Central memory CD8-positive, alpha-beta T cell (primary cell): ENCODE data around the gene ZSCAN21.

ENCODE experiments used
- ATAC-seq: fragments of 150-1000 bp; cut with Tn5 transposase; replicated peaks from 2 replicates; pipeline ENCODE4 v1.10.0; 2022; ENCODE audit warnings: mild to moderate bottlenecking, moderate FRiP score, moderate number of reproducible peaks; ENCODE audit not compliant: poor library complexity, severe bottlenecking; ENCODE audit errors: extremely low read depth
- DNase-seq, 2 donors: peaks; one replicate each; pipeline ENCODE4 v3.0.0; 2021; ENCODE audit warnings: low spot score in 2 of 2
- H3K27ac Mint-ChIP-seq: one replicate; pipeline ENCODE4 v1.8.0; 2022; ENCODE audit warnings: low read depth, mild to moderate bottlenecking, moderate library complexity, mixed read lengths
- H3K27me3 Mint-ChIP-seq: one replicate; pipeline ENCODE4 v1.8.0; 2022; ENCODE audit warnings: mixed read lengths
- H3K36me3 Mint-ChIP-seq: one replicate; pipeline ENCODE4 v1.8.0; 2022; ENCODE audit warnings: mild to moderate bottlenecking, moderate library complexity, mixed read lengths; ENCODE audit not compliant: insufficient read depth
- H3K4me1 Mint-ChIP-seq: one replicate; pipeline ENCODE4 v1.8.0; 2022; ENCODE audit warnings: mixed read lengths
- H3K4me3 Mint-ChIP-seq: one replicate; pipeline ENCODE4 v1.8.0; 2022; ENCODE audit warnings: mild to moderate bottlenecking, moderate library complexity, mixed read lengths
- H3K9me3 Mint-ChIP-seq: one replicate; pipeline ENCODE4 v1.8.0; 2022; ENCODE audit warnings: mixed read lengths

The ZSCAN21 gene

GRCh38 chr7:100069991-100070390 is 20.4 kb downstream of the ZSCAN21 start:
- H3K9me3 Mint-ChIP-seq, result peaks cover 16% of the 10 kb centered on the region
- DNase-seq, result no peak
- ATAC-seq, result no peak
- no peaks in the 10 kb centered on the region for H3K27me3 Mint-ChIP-seq
- H3K27ac Mint-ChIP-seq, result no peak overlapping the region
- no peak overlapping the region for H3K4me3 Mint-ChIP-seq
- no peaks in the 10 kb centered on the region for H3K4me1 Mint-ChIP-seq
- H3K36me3 Mint-ChIP-seq, result peaks cover 35% of the 10 kb centered on the region

DNA sequence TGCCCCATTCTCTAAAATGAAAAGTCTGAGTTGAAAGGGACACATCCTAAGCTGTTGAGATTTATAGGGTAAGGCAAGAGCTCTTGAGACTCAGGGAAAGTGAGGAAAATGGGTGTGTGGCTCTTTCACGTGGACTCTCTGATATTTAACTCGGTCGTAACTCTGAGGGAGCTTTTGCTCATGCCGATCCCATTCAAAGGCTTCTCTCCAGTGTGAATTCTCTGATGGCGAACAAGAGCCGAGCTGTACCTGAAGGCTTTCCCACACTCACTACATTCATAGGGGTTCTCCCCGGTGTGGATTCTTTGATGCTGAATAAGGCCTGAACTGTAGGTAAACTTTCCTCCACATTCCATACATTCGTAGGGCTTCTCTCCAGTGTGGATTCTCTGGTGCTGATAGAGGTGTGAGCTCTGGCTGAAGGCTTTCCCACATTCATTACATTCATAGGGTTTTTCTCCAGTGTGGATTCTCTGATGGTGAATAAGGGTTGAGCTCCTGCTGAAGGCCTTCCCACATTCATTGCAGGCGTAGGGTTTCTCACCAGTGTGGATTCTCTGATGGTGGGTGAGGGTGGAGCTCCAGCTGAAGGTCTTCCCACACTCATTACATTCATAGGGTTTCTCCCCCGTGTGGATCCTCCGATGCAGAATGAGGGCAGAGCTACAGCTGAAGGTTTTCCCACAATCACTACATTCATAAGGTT is 21.6 kb downstream of the ZSCAN21 start:
- Mint-ChIP-seq H3K36me3 (peaks cover 46% of the 10 kb centered on the region), H3K27ac (no peak overlapping the region), H3K4me3 (no peak overlapping the region), H3K4me1 (peaks cover 7% of the 10 kb centered on the region), H3K9me3 (peaks cover 16% of the 10 kb centered on the region), H3K27me3 (no peaks in the 10 kb centered on the region)
- ATAC-seq, result no peak
- no peak for DNase-seq

DNA sequence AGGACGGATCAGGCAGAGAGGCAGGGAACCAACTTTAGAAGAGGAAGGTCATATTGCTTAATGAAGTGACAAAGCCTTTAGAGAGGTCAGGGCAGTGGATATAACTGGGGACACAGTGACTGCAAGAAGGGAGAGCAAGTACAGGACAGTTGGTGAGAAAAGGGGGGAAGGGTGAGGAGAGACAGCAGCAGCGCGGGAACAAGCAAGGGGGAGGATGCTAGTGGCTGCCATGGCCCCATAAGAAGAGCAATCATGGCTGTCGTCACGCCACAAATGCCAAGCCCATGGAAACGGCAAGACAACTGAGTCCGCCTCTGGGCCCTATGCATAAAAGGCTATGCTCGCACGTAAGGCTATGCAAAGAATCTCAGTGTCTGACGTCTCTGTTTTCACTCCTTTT is 22.9 kb downstream of the ZSCAN21 start:
- peaks cover 56% of the 10 kb centered on the region for H3K36me3 Mint-ChIP-seq
- DNase-seq (no peak), ATAC-seq (no peak)
- H3K4me3 Mint-ChIP-seq, result no peak overlapping the region
- peaks cover 16% of the 10 kb centered on the region for H3K9me3 Mint-ChIP-seq
- no peaks in the 10 kb centered on the region for H3K27me3 Mint-ChIP-seq
- H3K27ac Mint-ChIP-seq, result no peak overlapping the region
- H3K4me1 Mint-ChIP-seq, result peaks cover 7% of the 10 kb centered on the region

- DNase-seq (no peak), ATAC-seq (no peak)
- peaks cover 16% of the 10 kb centered on the region for H3K9me3 Mint-ChIP-seq
- no peak overlapping the region for H3K4me3 Mint-ChIP-seq
- no peak overlapping the region for H3K27ac Mint-ChIP-seq
- H3K27me3 Mint-ChIP-seq, result no peaks in the 10 kb centered on the region
- H3K4me1 Mint-ChIP-seq, result peaks cover 13% of the 10 kb centered on the region
- H3K36me3 Mint-ChIP-seq, result peaks cover 68% of the 10 kb centered on the region
Observed at GRCh38 chr7:100074841-100075240, 25.3 kb downstream of the ZSCAN21 start.

- no peak for DNase-seq
- ATAC-seq, result no peak
- Mint-ChIP-seq H3K4me1 (peaks cover 18% of the 10 kb centered on the region), H3K36me3 (peaks cover 66% of the 10 kb centered on the region), H3K4me3 (no peak overlapping the region), H3K27me3 (no peaks in the 10 kb centered on the region), H3K27ac (no peak overlapping the region), H3K9me3 (peaks cover 16% of the 10 kb centered on the region)
Observed at GRCh38 chr7:100075418-100075817, 25.8 kb downstream of the ZSCAN21 start.

DNA sequence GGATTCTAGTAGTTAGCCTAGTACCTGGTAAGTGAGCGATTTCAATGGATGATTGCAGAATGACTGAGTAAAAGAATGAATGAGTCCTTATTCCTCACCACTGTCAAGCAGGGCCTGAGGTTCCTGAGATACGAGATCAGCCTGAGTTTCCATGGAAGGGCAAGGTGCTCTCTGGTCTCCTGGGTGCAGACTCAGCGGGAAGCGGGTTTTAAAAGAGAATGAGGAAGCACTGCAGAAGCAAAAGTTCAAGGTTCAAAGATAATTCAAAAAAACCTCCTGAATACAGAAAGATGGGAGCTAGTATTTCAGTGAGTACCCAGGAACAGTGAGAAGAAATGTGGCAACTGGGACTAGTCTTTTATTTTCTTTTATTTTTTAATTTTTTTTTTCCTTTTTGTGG is 27.6 kb downstream of the ZSCAN21 start:
- H3K9me3 Mint-ChIP-seq, result peaks cover 4% of the 10 kb centered on the region
- no peak for DNase-seq
- H3K27me3 Mint-ChIP-seq, result no peaks in the 10 kb centered on the region
- peaks cover 57% of the 10 kb centered on the region for H3K36me3 Mint-ChIP-seq
- H3K4me3 Mint-ChIP-seq, result no peak overlapping the region
- H3K27ac Mint-ChIP-seq, result no peak overlapping the region
- H3K4me1 Mint-ChIP-seq, result peaks cover 31% of the 10 kb centered on the region
- no peak for ATAC-seq

GRCh38 chr7:100079024-100079560 is 29.5 kb downstream of the ZSCAN21 start:
- Mint-ChIP-seq H3K36me3 (peaks cover 46% of the 10 kb centered on the region), H3K9me3 (no peaks in the 10 kb centered on the region), H3K27me3 (no peaks in the 10 kb centered on the region), H3K4me3 (no peak overlapping the region), H3K4me1 (peaks cover 41% of the 10 kb centered on the region), H3K27ac (no peak overlapping the region)
- ATAC-seq, result no peak
- DNase-seq, result no peak

DNA sequence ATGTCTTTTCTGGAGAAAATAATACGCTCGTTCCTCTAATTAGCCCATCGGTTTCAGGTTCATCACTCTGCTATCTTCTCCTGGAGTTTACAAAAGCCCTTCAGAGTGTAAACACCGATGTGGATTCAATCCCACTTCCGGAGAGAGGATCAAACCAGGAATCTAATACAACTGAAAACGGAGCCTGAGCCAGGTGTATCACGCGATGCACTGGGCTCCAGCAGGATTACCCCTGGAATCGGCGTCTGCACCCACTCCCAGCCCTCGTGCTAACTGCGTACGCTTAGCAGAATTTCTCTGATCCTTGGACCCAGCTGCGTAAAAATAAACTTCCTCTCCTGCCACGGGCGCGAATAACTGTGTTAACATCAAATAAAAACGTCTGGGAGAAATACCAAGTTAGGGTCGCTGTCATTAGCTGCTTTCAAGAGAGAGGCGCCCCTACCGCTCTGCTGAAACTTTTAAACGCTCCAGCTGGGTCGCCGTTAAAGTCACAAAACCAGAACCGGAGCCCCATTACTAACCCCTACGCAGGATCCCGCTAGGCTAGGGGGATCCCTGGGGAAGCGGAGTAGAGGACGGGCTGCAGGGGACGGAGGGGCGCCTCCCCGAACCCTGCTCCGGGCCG is 31.4 kb downstream of the ZSCAN21 start:
- peaks cover 36% of the 10 kb centered on the region for H3K4me1 Mint-ChIP-seq
- peak overlapping the region; percentile 90 for H3K27ac Mint-ChIP-seq
- DNase-seq (no peak), ATAC-seq (no peak)
- H3K9me3 Mint-ChIP-seq, result no peaks in the 10 kb centered on the region
- H3K36me3 Mint-ChIP-seq, result peaks cover 31% of the 10 kb centered on the region
- no peaks in the 10 kb centered on the region for H3K27me3 Mint-ChIP-seq
- H3K4me3 Mint-ChIP-seq, result peak overlapping the region; percentile 84

DNA sequence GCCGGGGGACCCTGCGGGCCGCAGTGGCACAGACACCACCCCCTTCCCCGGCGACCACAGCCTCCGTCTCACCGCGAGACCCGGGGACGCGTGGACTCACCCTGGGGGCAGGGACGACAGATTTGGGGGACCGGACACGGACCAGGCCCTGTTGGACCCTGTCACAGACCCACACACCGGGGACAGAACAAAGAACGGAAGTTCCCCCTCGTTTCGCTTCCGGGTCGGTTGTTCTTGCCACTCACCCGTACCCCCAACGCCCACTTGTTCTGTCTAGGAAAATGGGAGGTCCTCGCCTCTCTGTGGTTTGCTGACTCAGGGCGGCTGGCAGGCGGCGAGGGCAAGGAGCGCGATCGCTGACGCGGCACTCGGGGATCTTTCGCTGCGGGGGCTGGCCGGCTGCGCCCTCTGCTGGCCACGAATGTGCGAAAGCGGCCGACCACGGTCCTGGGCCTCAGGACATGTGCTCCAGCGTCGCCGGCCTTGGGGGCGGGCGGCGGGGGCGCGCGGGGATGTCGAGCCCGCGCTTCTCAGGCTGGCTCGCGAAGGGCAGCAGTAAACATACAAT is 32.0 kb downstream of the ZSCAN21 start, which contains the start of gene ZNF3:
Gene ZNF3, minus strand, starts transcription at position 189 of the 568 bp plus-strand sequence. CDS start 4,366 bp downstream, outside the sequence.
- ATAC-seq (peak; percentile 89), DNase-seq (peak; percentile 93 to 98)
- H3K4me1 Mint-ChIP-seq, result peaks cover 34% of the 10 kb centered on the region
- no peaks in the 10 kb centered on the region for H3K27me3 Mint-ChIP-seq
- peaks cover 27% of the 10 kb centered on the region for H3K36me3 Mint-ChIP-seq
- no peaks in the 10 kb centered on the region for H3K9me3 Mint-ChIP-seq
- peak within 1 kb of the TSS; percentile 90 for H3K27ac Mint-ChIP-seq
- H3K4me3 Mint-ChIP-seq, result peak within 1 kb of the TSS; percentile 84

DNA sequence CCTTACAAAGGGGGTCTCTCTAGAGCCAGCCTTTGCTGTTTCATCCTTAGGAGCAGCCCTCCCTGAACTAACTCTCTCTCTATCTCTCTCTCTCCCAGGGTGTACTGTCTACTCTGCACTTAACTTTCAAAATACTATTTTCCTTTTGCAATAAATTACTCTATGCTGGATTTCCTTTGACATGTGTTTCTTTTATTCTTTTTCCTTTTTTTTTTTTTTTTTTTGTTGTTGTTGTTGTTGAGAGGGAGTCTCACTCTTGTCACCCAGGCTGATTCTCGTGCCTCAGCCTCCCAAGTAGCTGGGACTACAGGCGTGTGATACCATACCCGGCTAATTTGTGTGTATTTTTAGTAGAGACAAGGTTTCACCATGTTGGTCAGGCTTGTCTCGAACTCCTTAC is 33.4 kb downstream of the ZSCAN21 start:
- Mint-ChIP-seq H3K27me3 (no peaks in the 10 kb centered on the region), H3K27ac (peak overlapping the region; percentile 90), H3K36me3 (peaks cover 22% of the 10 kb centered on the region), H3K4me3 (peak overlapping the region; percentile 84), H3K4me1 (peaks cover 34% of the 10 kb centered on the region), H3K9me3 (no peaks in the 10 kb centered on the region)
- ATAC-seq (no peak), DNase-seq (no peak)

DNA sequence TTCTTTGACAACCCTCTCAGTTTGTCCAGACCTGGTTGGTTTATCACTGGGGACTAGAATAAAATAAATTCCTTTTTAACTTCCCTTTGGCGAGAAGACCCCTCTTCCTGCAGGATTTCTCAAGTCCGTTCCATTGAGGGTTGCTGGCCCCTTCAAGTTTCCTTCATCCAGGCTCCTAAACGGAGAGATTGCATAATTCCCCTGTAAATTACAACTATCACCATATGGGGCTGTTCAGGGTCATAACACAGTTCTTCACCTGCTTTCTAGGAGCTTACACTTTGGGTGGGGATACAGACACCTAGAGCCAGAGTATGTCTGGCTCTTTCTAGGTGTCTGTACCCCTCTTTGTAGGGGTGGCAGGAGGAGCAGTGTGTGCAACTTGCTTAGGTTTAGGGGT is 35.9 kb downstream of the ZSCAN21 start:
- DNase-seq (no peak), ATAC-seq (no peak)
- no peak overlapping the region for H3K4me3 Mint-ChIP-seq
- no peak overlapping the region for H3K27ac Mint-ChIP-seq
- H3K9me3 Mint-ChIP-seq, result no peaks in the 10 kb centered on the region
- peaks cover 23% of the 10 kb centered on the region for H3K36me3 Mint-ChIP-seq
- no peaks in the 10 kb centered on the region for H3K27me3 Mint-ChIP-seq
- H3K4me1 Mint-ChIP-seq, result peaks cover 31% of the 10 kb centered on the region

- peaks cover 19% of the 10 kb centered on the region for H3K4me1 Mint-ChIP-seq
- H3K9me3 Mint-ChIP-seq, result no peaks in the 10 kb centered on the region
- peaks cover 29% of the 10 kb centered on the region for H3K36me3 Mint-ChIP-seq
- DNase-seq (no peak), ATAC-seq (no peak)
- no peaks in the 10 kb centered on the region for H3K27me3 Mint-ChIP-seq
- H3K4me3 Mint-ChIP-seq, result no peak overlapping the region
- H3K27ac Mint-ChIP-seq, result no peak overlapping the region
Observed at GRCh38 chr7:100087055-100087750, 37.6 kb downstream of the ZSCAN21 start.
